GM19193 (cell line): ENCODE results near the gene TJP3.

ENCODE experiments used
- POLR2A ChIP-seq: IDR thresholded peaks from 4 replicates; pipeline ENCODE4 v1.6.1; 2011; ENCODE audit not compliant: insufficient read depth, insufficient read length; ENCODE audit errors: extremely low read depth

The TJP3 gene

GRCh38 chr19:3693025-3693925, 14.9 kb upstream of the TJP3 start:
- no peak for TF ChIP-seq POLR2A

- no peak for TF ChIP-seq POLR2A
These were observed 13.6 kb upstream of the TJP3 start for GRCh38 chr19:3694361-3695123.

- no peak for TF ChIP-seq POLR2A
These were observed 13.0 kb upstream of the TJP3 start for GRCh38 chr19:3695124-3695733.

GRCh38 chr19:3695986-3696659, 12.1 kb upstream of the TJP3 start:
- no peak for TF ChIP-seq POLR2A

- no peak for TF ChIP-seq POLR2A
These were observed 11.6 kb upstream of the TJP3 start for GRCh38 chr19:3696660-3696995.

- no peak for TF ChIP-seq POLR2A
These were observed 11.1 kb upstream of the TJP3 start for GRCh38 chr19:3697094-3697493.

- no peak for TF ChIP-seq POLR2A
These were observed 10.4 kb upstream of the TJP3 start for GRCh38 chr19:3697671-3698385.

- TF ChIP-seq POLR2A = no peak
These were observed 9.7 kb upstream of the TJP3 start for GRCh38 chr19:3698386-3698950.

GRCh38 chr19:3698974-3699740, 9.0 kb upstream of the TJP3 start:
- TF ChIP-seq POLR2A = no peak

- no peak for TF ChIP-seq POLR2A
These were observed 8.4 kb upstream of the TJP3 start for GRCh38 chr19:3699741-3700241.

GRCh38 chr19:3700242-3701032, 7.7 kb upstream of the TJP3 start, which contains the start of gene PIP5K1C:
TSS of gene PIP5K1C (minus strand) at chr19:3700468. CDS start at chr19:3700390, 78 bp downstream.
- peak; percentile 36 for TF ChIP-seq POLR2A

GRCh38 chr19:3701200-3701599, 7.0 kb upstream of the TJP3 start:
- no peak for TF ChIP-seq POLR2A

GRCh38 chr19:3707868-3708206, 347 bp upstream of the TJP3 start:
- no peak for TF ChIP-seq POLR2A

GRCh38 chr19:3710265-3710812, 2.2 kb downstream of the TJP3 start:
- no peak for TF ChIP-seq POLR2A
